Measurements from ENCODE around the gene AGAP3.

DNA sequence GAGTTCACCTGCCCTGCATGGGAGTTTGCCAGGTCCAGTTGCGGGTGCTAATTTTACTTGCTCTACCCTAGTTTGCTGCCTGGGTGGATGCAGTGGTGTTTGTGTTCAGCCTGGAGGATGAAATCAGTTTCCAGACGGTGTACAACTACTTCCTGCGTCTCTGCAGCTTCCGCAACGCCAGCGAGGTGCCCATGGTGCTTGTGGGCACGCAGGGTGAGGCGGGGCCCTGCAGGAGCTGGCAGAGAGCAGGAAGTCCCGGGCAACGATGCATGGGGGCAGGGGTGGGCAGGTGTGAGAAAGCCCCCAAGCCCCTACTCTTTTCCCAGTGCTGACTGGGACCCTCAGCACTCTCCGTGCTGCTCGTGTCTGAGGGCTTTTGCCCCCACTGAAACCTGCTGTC is 31.3 kb downstream of the AGAP3 start:
- TF ChIP-seq, protein P1, sequence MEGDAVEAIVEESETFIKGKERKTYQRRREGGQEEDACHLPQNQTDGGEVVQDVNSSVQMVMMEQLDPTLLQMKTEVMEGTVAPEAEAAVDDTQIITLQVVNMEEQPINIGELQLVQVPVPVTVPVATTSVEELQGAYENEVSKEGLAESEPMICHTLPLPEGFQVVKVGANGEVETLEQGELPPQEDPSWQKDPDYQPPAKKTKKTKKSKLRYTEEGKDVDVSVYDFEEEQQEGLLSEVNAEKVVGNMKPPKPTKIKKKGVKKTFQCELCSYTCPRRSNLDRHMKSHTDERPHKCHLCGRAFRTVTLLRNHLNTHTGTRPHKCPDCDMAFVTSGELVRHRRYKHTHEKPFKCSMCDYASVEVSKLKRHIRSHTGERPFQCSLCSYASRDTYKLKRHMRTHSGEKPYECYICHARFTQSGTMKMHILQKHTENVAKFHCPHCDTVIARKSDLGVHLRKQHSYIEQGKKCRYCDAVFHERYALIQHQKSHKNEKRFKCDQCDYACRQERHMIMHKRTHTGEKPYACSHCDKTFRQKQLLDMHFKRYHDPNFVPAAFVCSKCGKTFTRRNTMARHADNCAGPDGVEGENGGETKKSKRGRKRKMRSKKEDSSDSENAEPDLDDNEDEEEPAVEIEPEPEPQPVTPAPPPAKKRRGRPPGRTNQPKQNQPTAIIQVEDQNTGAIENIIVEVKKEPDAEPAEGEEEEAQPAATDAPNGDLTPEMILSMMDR (IDR thresholded peaks at IDR 0.05), result no peak
- TF ChIP-seq POLR2AphosphoS5 (IDR thresholded peaks at IDR 0.05; ENCODE audit: low read depth, low read length), result no peak
- TF ChIP-seq, protein P2, sequence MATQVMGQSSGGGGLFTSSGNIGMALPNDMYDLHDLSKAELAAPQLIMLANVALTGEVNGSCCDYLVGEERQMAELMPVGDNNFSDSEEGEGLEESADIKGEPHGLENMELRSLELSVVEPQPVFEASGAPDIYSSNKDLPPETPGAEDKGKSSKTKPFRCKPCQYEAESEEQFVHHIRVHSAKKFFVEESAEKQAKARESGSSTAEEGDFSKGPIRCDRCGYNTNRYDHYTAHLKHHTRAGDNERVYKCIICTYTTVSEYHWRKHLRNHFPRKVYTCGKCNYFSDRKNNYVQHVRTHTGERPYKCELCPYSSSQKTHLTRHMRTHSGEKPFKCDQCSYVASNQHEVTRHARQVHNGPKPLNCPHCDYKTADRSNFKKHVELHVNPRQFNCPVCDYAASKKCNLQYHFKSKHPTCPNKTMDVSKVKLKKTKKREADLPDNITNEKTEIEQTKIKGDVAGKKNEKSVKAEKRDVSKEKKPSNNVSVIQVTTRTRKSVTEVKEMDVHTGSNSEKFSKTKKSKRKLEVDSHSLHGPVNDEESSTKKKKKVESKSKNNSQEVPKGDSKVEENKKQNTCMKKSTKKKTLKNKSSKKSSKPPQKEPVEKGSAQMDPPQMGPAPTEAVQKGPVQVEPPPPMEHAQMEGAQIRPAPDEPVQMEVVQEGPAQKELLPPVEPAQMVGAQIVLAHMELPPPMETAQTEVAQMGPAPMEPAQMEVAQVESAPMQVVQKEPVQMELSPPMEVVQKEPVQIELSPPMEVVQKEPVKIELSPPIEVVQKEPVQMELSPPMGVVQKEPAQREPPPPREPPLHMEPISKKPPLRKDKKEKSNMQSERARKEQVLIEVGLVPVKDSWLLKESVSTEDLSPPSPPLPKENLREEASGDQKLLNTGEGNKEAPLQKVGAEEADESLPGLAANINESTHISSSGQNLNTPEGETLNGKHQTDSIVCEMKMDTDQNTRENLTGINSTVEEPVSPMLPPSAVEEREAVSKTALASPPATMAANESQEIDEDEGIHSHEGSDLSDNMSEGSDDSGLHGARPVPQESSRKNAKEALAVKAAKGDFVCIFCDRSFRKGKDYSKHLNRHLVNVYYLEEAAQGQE (IDR thresholded peaks at IDR 0.05; ENCODE audit: insufficient read depth in 1 of 2, low read depth in 2 of 2, low read length in 1 of 2), result no peak

Data from Panc1 (cell line).